Activated naive CD8-positive, alpha-beta T cell treated with anti-CD3 and anti-CD28 coated beads, Interleukin-2, amount 10 ng/mL, durations not matched to agents 7 days and 5 days (primary cell): Measurements from ENCODE around the gene OVCA2. TPM values are rescaled to one million over a fixed set of nuclear protein-coding genes. Genes with fewer than 3 reads are reported as not detected.
A peak's percentile ranks its signal among the peaks of the same experiment; 100 is the strongest.

Experiments
- ATAC-seq: fragments of 150-1000 bp; cut with Tn5 transposase; one replicate; pipeline ENCODE4 v1.10.0; 2021; ENCODE audit warnings: low read depth, moderate library complexity
- POLR2A ChIA-PET: fragments of 350-600 bp; sonication (Branson Sonifier 250); formaldehyde crosslinking; loops from one replicate; lab custom pipeline; 2021; ENCODE audit warnings: antibody characterized with exemption; lab: Charles Lee
- DNase-seq: peaks from one replicate; pipeline ENCODE4 v3.0.0; 2021
- H3K27ac Mint-ChIP-seq: one replicate; pipeline ENCODE4 v1.8.0; 2022; ENCODE audit warnings: mild to moderate bottlenecking, mixed read lengths
- H3K27me3 Mint-ChIP-seq: one replicate; pipeline ENCODE4 v1.8.0; 2022; ENCODE audit warnings: mild to moderate bottlenecking, moderate library complexity, mixed read lengths
- H3K36me3 Mint-ChIP-seq: one replicate; pipeline ENCODE4 v1.8.0; 2021; ENCODE audit warnings: mild to moderate bottlenecking, mixed read lengths
- H3K4me1 Mint-ChIP-seq: one replicate; pipeline ENCODE4 v1.8.0; 2021; ENCODE audit warnings: mixed read lengths
- H3K4me3 Mint-ChIP-seq: one replicate; pipeline ENCODE4 v1.8.0; 2022; ENCODE audit warnings: mild to moderate bottlenecking, moderate library complexity, mixed read lengths
- H3K9me3 Mint-ChIP-seq: one replicate; pipeline ENCODE4 v1.8.0; 2021; ENCODE audit warnings: mixed read lengths
- total RNA-seq, 2 experiments: library from RNA; stranded (reverse); gene quantifications; one replicate each; pipeline ENCODE4 v1.2.3, GENCODE V29; 2021

The OVCA2 gene
- total RNA-seq, 2 experiments from 2014 or later, result 32.0 to 35.5 TPM

- H3K4me3 Mint-ChIP-seq, result peak overlapping the region; percentile 39
- H3K27ac Mint-ChIP-seq, result peak overlapping the region; percentile 70
- ATAC-seq, result no peak
- peaks cover 56% of the 10 kb centered on the region for H3K4me1 Mint-ChIP-seq
- H3K27me3 Mint-ChIP-seq, result no peaks in the 10 kb centered on the region
- H3K36me3 Mint-ChIP-seq, result peaks cover 20% of the 10 kb centered on the region
- no peak for DNase-seq
- H3K9me3 Mint-ChIP-seq, result no peaks in the 10 kb centered on the region
- POLR2A ChIA-PET, result interaction anchor here (0.6 to 2.5 kb wide), 6 partner anchors 12 to 198 kb away, joined by 3 to 12 read pairs (median 5); no protein-coding TSS in a partner anchor
These were observed 29.2 kb downstream of the OVCA2 start for GRCh38 chr17:2071024-2071385.

DNA sequence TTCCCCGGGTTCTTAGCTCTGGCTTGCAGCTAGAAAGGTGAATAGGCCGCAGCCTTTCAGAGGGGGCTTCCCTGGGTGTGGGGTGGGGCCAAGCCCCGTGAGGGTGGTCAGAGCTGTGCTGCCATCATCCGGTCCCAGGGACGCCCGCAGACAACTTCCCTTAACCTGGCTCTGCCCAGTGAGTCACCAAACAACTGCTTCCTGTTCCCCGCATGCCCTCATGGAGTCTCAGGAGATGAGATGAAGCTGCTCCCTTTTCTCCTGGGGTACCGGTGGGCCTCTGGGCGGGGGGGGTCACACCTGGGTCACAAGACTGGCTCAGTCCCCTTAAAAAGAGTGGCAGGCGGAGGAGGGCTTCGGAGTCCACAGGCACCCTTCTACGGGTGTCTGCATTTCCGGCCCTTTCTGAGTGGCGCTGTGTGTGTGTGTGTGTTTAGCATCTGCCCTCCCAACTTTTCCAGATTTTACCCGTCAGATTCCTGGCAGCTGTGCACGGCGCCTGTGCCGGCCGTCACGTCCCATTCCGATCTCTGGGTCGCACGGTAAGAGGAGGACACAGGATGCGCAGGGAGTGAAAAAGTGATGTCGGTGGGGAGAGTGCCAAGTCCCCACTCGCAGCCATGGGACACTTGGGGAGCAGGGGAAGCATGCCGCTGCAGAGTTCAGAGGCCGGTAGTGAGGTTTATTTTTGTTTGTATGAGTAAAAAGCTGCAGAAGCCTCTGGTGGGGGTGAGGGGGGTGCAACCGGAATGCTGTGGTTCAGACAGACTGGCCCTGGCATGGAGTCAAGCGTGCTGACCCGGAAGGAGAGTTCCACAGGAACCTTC, 29.8 kb downstream of the OVCA2 start:
- Mint-ChIP-seq H3K27me3 (no peaks in the 10 kb centered on the region), H3K4me3 (no peak overlapping the region), H3K4me1 (peaks cover 53% of the 10 kb centered on the region), H3K36me3 (peaks cover 19% of the 10 kb centered on the region), H3K27ac (peak overlapping the region; percentile 70), H3K9me3 (no peaks in the 10 kb centered on the region)
- POLR2A ChIA-PET, result interaction anchor here (0.6 to 2.5 kb wide), 6 partner anchors 11 to 199 kb away, joined by 3 to 12 read pairs (median 5); no protein-coding TSS in a partner anchor
- no peak for ATAC-seq
- DNase-seq, result no peak

- no peaks in the 10 kb centered on the region for H3K9me3 Mint-ChIP-seq
- no peaks in the 10 kb centered on the region for H3K27me3 Mint-ChIP-seq
- no peak overlapping the region for H3K4me3 Mint-ChIP-seq
- H3K36me3 Mint-ChIP-seq, result peaks cover 31% of the 10 kb centered on the region
- no peak overlapping the region for H3K27ac Mint-ChIP-seq
- POLR2A ChIA-PET, result interaction anchor here (0.6 to 1.3 kb wide), 2 partner anchors 12 to 15 kb away, joined by 3 read pairs; no protein-coding TSS in a partner anchor
- no peak for DNase-seq
- ATAC-seq, result no peak
- peaks cover 23% of the 10 kb centered on the region for H3K4me1 Mint-ChIP-seq
These were observed 33.1 kb downstream of the OVCA2 start for GRCh38 chr17:2074919-2075318.

DNA sequence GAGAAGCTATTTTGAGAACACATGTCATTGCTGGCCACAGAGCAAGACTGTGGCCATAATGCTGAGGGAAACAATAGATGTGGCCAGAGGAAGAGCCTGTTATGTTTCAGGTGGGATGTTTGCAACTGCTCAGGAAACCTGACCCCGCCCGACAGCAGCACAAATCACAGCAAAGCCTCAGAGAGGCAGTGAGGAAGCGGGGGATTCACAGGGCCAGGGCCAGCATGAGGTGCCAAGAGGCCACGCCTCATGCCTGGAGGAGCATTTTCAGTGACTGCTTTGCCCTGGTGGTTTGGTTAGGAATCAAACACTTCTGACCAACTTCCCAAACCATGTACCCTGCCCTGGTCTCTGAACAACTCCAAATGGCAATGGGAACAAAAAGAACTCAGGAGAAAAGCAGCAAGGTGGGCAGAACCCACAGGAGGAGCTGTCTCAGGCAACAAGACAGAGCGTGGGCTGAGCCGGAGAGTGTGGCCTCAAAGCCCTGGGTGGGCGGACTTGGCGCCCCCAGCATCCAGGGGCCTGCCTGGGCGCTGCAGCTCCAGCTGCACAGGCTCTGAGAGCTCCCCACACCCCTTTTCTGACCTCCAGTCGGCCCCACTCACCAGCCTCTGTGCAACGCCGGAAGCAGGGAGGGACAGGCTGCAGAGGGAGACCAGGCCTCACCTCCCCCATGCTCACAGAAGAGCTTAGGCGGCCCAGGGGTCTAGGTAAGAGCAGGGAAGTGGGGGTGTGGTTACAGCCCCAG, 33.7 kb downstream of the OVCA2 start:
- H3K9me3 Mint-ChIP-seq, result no peaks in the 10 kb centered on the region
- H3K27ac Mint-ChIP-seq, result no peak overlapping the region
- H3K4me3 Mint-ChIP-seq, result no peak overlapping the region
- DNase-seq, result no peak
- peaks cover 33% of the 10 kb centered on the region for H3K36me3 Mint-ChIP-seq
- H3K27me3 Mint-ChIP-seq, result no peaks in the 10 kb centered on the region
- POLR2A ChIA-PET, result interaction anchor here (0.6 to 1.3 kb wide), 2 partner anchors 13 to 14 kb away, joined by 3 read pairs; no protein-coding TSS in a partner anchor
- peaks cover 19% of the 10 kb centered on the region for H3K4me1 Mint-ChIP-seq
- no peak for ATAC-seq

DNA sequence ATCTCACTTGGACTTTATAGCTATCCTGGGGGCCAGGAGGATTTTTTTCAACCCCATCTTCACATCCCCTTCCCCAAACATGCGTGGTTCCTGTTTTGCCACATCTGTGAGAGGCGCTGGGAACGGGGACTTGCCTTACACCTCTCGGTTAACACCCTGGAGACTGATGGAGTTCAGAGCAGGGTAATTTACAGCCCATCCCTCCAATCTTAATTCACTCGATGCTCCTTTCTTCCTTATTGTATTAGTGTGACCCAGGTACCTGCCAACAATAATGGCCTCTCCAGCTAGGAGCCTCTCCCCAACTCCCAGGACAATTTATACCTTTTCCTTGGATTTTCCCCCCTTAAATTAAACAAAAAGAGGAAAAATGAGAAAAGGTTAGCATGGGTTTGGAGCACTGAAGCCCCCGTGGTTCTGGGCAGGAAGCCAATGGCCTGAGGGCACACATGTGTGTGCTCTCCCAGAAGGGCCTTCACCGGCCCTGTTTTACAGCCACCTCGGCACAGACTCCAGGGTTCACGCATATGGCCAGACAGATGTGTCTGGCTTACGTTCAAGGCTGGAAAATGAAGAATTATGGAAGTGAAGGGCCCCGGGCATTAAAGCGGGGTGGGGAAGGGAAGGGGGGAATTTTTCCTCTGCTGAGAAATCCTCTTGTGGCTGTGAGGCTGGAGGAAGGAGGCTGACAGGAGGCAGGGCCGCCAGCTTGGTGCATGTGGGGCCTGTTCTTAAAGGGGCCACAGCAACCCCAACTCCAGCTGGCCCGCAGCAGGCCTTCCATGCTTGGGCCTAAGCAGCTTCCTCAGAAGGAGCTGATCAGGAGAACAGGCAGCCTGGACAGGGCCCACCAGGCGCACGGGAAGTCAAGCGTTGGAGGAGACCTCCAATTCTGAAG, 34.5 kb downstream of the OVCA2 start:
- POLR2A ChIA-PET, result interaction anchor here (0.9 to 1.3 kb wide), 2 partner anchors 10 to 13 kb away, joined by 3 read pairs; no protein-coding TSS in a partner anchor
- ATAC-seq, result no peak
- Mint-ChIP-seq H3K4me1 (peaks cover 16% of the 10 kb centered on the region), H3K27ac (no peak overlapping the region), H3K36me3 (peaks cover 33% of the 10 kb centered on the region), H3K9me3 (no peaks in the 10 kb centered on the region), H3K27me3 (no peaks in the 10 kb centered on the region), H3K4me3 (no peak overlapping the region)
- DNase-seq, result no peak

DNA sequence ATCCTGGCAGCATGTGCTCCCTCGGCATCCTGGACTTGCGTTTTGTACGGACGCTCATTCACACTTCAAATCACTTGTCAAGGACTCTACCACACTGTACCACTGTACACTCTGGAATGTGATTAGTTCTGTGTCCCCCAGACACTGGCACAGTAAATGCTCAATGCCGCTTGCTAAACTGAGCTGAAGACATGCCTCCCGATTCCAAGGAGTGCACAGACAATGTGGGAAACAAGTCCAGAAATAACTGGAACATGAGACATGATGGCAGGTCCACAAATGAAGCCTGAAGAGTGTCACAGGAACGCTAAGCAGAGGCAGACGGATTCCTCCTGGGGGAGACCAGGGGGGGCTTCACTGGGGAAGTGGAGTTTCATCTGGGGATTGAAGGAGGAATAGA, 35.2 kb downstream of the OVCA2 start:
- no peaks in the 10 kb centered on the region for H3K9me3 Mint-ChIP-seq
- ATAC-seq (no peak), DNase-seq (no peak)
- H3K27ac Mint-ChIP-seq, result no peak overlapping the region
- H3K4me3 Mint-ChIP-seq, result no peak overlapping the region
- H3K27me3 Mint-ChIP-seq, result no peaks in the 10 kb centered on the region
- peaks cover 22% of the 10 kb centered on the region for H3K4me1 Mint-ChIP-seq
- POLR2A ChIA-PET, result interaction anchor here (0.9 kb wide), 1 partner anchor 9 kb away, joined by 3 read pairs; no protein-coding TSS in a partner anchor
- peaks cover 38% of the 10 kb centered on the region for H3K36me3 Mint-ChIP-seq

GRCh38 chr17:2081564-2081963, 39.7 kb downstream of the OVCA2 start:
- H3K4me1 Mint-ChIP-seq, result peaks cover 43% of the 10 kb centered on the region
- no peaks in the 10 kb centered on the region for H3K9me3 Mint-ChIP-seq
- peak; percentile 72 for ATAC-seq
- H3K27ac Mint-ChIP-seq, result peak overlapping the region; percentile 81
- peaks cover 51% of the 10 kb centered on the region for H3K36me3 Mint-ChIP-seq
- POLR2A ChIA-PET, result interaction anchor here (0.6 to 3.8 kb wide), 6 partner anchors 10 to 148 kb away, joined by 3 to 12 read pairs (median 5); no protein-coding TSS in a partner anchor
- peak overlapping the region; percentile 2 for H3K4me3 Mint-ChIP-seq
- H3K27me3 Mint-ChIP-seq, result no peaks in the 10 kb centered on the region
- no peak for DNase-seq

DNA sequence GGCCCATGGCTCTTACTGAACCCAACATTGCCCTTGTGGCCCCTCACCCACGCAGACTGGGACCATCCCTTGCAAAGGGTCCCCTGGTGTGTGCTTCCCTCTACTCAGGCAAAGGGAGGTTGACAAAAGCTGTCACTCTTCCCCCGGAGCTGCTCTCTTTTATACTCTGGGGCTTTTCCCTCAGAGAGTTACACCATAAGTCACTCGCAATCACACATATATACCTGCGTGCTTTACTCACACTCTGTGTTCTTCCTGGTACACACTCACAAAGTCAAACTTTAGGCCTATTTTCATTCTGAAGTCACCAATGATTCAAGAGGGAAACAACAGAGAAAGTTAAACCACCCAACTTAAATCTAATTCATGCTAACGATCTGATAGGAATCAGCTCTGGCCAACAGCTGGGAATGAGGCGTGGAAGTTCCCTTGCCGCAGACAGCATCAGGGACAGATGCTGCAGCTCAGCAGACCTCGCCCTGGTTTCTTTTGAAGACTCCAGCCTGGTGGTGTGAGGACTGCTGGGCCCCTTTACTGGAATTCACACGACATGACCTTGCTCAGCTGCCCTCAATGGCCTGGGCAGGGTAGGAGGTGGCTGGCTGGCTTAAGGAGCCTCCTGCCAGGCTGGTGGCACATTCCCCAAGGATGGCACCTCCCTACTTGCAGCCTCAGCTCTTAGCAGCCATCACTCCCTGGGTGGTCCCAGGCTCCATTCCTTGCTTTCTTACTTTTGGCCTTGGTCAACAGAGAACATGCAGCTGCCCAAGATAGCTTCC, 40.4 kb downstream of the OVCA2 start:
- POLR2A ChIA-PET, result interaction anchor here (0.7 to 3.8 kb wide), 6 partner anchors 10 to 172 kb away, joined by 3 to 12 read pairs (median 5); no protein-coding TSS in a partner anchor
- peak overlapping the region; percentile 2 for H3K4me3 Mint-ChIP-seq

GRCh38 chr17:2083613-2084035, 41.8 kb downstream of the OVCA2 start:
- Mint-ChIP-seq H3K4me3 (no peak overlapping the region), H3K27me3 (no peaks in the 10 kb centered on the region), H3K4me1 (peaks cover 61% of the 10 kb centered on the region), H3K36me3 (peaks cover 47% of the 10 kb centered on the region), H3K27ac (peak overlapping the region; percentile 40), H3K9me3 (no peaks in the 10 kb centered on the region)
- POLR2A ChIA-PET, result interaction anchor here (3.8 kb wide), 1 partner anchor 12 kb away, joined by 12 read pairs; no protein-coding TSS in a partner anchor
- no peak for DNase-seq
- ATAC-seq, result no peak

More for the DNA sequence above, 40.4 kb downstream of the OVCA2 start:
- no peaks in the 10 kb centered on the region for H3K9me3 Mint-ChIP-seq
- ATAC-seq (no peak), DNase-seq (no peak)
- peaks cover 49% of the 10 kb centered on the region for H3K4me1 Mint-ChIP-seq
- H3K27me3 Mint-ChIP-seq, result no peaks in the 10 kb centered on the region
- peaks cover 54% of the 10 kb centered on the region for H3K36me3 Mint-ChIP-seq
- peak overlapping the region; percentile 81 for H3K27ac Mint-ChIP-seq

DNA sequence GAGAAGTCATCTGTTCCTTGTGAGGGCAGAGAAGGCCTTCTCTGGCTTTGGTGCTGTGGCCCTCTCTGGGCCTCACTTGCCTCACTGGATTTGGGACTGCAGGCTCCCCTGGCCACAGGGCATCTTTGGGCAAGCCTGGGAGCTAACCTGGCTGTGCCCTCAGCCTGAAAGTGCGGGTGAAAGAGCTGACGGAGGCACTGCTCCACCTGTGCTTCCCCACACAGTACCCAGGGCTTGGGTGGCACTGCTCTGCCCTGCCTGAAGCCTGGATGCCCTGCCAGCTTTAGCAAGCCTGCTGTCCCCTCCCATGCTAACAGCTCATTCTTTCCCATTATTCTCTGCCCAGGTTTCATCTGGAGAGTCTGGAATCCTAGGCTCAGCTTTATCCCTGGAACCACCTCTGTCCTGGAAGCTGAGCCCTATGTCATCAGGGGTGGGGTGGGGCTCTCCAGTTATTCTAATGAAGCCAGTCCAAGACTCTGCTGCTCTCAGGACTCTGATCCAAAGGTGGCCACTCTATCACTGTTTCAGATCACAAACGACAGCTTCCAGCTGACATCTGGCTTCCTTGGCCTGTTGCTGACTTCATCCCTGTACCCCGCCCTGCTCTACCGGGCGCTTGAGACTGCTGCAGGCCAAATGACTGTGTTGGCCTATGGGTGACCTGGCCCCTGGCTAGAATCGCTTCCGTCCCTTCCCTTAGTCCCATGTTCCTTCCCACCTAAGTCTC, 42.4 kb downstream of the OVCA2 start:
- H3K36me3 Mint-ChIP-seq, result peaks cover 44% of the 10 kb centered on the region
- H3K27ac Mint-ChIP-seq, result no peak overlapping the region
- peaks cover 67% of the 10 kb centered on the region for H3K4me1 Mint-ChIP-seq
- POLR2A ChIA-PET, result interaction anchor here (3.8 kb wide), 1 partner anchor 12 kb away, joined by 12 read pairs; no protein-coding TSS in a partner anchor
- no peaks in the 10 kb centered on the region for H3K9me3 Mint-ChIP-seq
- H3K4me3 Mint-ChIP-seq, result no peak overlapping the region
- no peaks in the 10 kb centered on the region for H3K27me3 Mint-ChIP-seq
- DNase-seq, result no peak
- ATAC-seq, result no peak
